ENCODE data around the gene CCRL2.
"Not testable (repeated sequence)": the region's sequence is repeated elsewhere in the genome, so short reads cannot be mapped to it uniquely, and the experiment has no call there.

Gene CCRL2

GRCh38 chr3:46422617-46423016 lies 15.6 kb downstream of the CCRL2 start:
- no peak overlapping the region for H3K4me3 ChIP-seq (ENCODE audit: low read length)
- TF ChIP-seq ZNF274 (IDR thresholded peaks at IDR 0.05; ENCODE audit: low read depth, low read length) = no peak

GRCh38 chr3:46423588-46423987 lies 16.5 kb downstream of the CCRL2 start:
- no peak overlapping the region for H3K4me3 ChIP-seq (ENCODE audit: low read length)
- no peak for TF ChIP-seq ZNF274 (IDR thresholded peaks at IDR 0.05; ENCODE audit: low read depth, low read length)

- not testable (repeated sequence) for H3K4me3 ChIP-seq (ENCODE audit: low read length)
Measured at GRCh38 chr3:46426476-46426875, 19.4 kb downstream of the CCRL2 start.

GRCh38 chr3:46427404-46427803 lies 20.3 kb downstream of the CCRL2 start:
- H3K4me3 ChIP-seq (ENCODE audit: low read length) = not testable (repeated sequence)

- TF ChIP-seq ZNF274 (IDR thresholded peaks at IDR 0.05; ENCODE audit: low read depth, low read length) = no peak
Measured at GRCh38 chr3:46427916-46428833, 21.1 kb downstream of the CCRL2 start.

GRCh38 chr3:46429250-46429649 lies 22.2 kb downstream of the CCRL2 start:
- TF ChIP-seq ZNF274 (IDR thresholded peaks at IDR 0.05; ENCODE audit: low read depth, low read length) = no peak
- no peak overlapping the region for H3K4me3 ChIP-seq (ENCODE audit: low read length)

More at GRCh38 chr3:46427916-46428833, 21.1 kb downstream of the CCRL2 start:
- H3K4me3 ChIP-seq (ENCODE audit: low read length) = no peak overlapping the region

- H3K4me3 ChIP-seq (ENCODE audit: low read length) = no peak overlapping the region
- TF ChIP-seq ZNF274 (IDR thresholded peaks at IDR 0.05; ENCODE audit: low read depth, low read length) = no peak
Measured at GRCh38 chr3:46429671-46430070, 22.6 kb downstream of the CCRL2 start.

GRCh38 chr3:46430879-46431278 lies 23.8 kb downstream of the CCRL2 start:
- not testable (repeated sequence) for H3K4me3 ChIP-seq (ENCODE audit: low read length)

- not testable (repeated sequence) for H3K4me3 ChIP-seq (ENCODE audit: low read length)
Measured at GRCh38 chr3:46431905-46432304, 24.8 kb downstream of the CCRL2 start.

GRCh38 chr3:46433118-46433517 lies 26.1 kb downstream of the CCRL2 start:
- not testable (repeated sequence) for H3K4me3 ChIP-seq (ENCODE audit: low read length)

- H3K4me3 ChIP-seq (ENCODE audit: low read length) = no peak overlapping the region
- TF ChIP-seq ZNF274 (IDR thresholded peaks at IDR 0.05; ENCODE audit: low read depth, low read length) = no peak
Measured at GRCh38 chr3:46433841-46434240, 26.8 kb downstream of the CCRL2 start.

GRCh38 chr3:46435081-46435726 lies 28.1 kb downstream of the CCRL2 start:
- H3K4me3 ChIP-seq (ENCODE audit: low read length) = no peak overlapping the region
- TF ChIP-seq ZNF274 (IDR thresholded peaks at IDR 0.05; ENCODE audit: low read depth, low read length) = no peak

- no peak for TF ChIP-seq ZNF274 (IDR thresholded peaks at IDR 0.05; ENCODE audit: low read depth, low read length)
- H3K4me3 ChIP-seq (ENCODE audit: low read length) = no peak overlapping the region
Measured at GRCh38 chr3:46438831-46439230, 31.8 kb downstream of the CCRL2 start.

GRCh38 chr3:46440531-46441294 lies 33.7 kb downstream of the CCRL2 start:
- TF ChIP-seq ZNF274 (IDR thresholded peaks at IDR 0.05; ENCODE audit: low read depth, low read length) = no peak
- H3K4me3 ChIP-seq (ENCODE audit: low read length) = no peak overlapping the region
